HG02973 (cell line): ENCODE data around the gene OR52J3.

ENCODE experiments used
- ATAC-seq: cut with Tn5 transposase; IDR thresholded peaks from one replicate; pipeline ENCODE4 v1.9.1; 2021; ENCODE audit warnings: moderate library complexity; ENCODE audit not compliant: unreplicated experiment

Gene OR52J3

DNA sequence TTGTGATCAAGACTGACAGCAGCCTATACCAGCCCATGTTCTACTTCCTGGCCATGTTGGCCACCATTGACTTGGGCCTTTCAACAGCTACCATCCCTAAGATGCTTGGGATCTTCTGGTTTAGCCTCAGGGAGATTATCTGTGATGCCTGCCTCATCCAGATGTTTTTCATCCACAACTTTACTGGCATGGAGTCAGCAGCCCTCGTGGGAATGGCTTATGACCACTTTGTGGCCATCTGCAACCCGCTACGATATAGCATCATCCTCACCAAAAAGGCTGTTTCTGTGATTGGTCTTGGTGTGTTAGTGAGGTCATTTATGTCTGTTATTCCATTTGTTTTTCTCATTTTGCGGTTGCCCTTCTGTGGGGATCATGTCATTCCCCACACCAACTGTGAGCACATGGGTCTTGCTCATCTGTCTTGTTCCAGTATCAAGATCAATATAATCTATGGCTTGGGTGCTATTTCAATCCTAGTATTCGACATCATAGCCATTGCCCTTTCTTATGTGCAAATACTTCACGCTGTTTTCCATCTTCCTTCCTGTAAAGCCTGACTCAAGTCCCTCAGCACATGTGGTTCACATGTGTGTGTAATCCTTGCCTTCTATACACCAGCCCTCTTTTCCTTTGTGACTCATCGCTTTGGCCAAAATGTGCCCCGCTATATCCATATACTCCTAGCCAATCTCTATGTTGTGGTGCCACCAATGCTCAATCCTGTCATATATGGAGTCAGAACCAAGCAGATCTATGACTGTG lies 46.7 kb downstream of the OR52J3 start:
- no peak for ATAC-seq

DNA sequence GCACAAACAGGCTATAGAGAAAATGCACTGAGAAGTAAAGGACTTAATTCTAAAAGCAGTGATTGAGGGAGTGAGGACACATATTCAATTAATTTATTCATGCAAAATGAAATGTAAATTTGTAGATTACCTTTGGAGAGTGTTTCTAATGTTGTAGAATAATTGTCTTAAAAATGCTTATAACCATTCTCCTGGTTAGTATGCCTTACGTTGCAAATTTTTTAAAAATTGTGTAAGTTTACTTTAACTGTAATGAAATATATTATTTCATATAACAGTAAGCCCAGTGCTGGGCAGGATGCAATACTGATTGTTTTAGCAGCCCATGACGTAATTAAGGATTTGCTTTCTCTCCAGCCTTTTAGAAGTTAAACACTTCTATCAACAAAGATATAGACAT lies 49.7 kb downstream of the OR52J3 start:
- no peak for ATAC-seq
